NCI-H128 (cell line): Measurements from ENCODE around the gene UGT1A5.

Experiments used
- DNase-seq: peaks from one replicate; lab custom pipeline; 2025; ENCODE audit not compliant: unreplicated experiment; lab: John Stamatoyannopoulos, UW

The UGT1A5 gene

DNA sequence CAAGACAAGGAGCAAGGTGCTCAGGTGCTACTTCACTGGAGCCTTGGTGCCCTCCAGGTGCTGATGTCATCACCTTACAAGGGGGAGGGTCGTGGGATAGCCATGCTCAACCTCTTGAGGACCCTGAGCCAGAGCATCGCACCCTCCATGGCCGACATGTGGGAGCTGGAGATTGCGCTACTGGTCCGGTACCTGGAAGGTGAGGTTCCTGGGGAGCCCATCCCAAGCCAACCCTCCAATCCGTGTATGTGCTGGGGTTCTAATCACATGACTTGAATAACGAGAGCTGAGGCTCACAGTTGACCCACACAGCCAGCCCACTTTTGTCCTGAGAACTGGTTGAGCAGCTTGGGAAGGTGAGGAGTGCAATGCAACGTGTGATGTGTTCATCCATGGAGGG is 91.3 kb downstream of the UGT1A5 start:
- DNase-seq = no peak

DNA sequence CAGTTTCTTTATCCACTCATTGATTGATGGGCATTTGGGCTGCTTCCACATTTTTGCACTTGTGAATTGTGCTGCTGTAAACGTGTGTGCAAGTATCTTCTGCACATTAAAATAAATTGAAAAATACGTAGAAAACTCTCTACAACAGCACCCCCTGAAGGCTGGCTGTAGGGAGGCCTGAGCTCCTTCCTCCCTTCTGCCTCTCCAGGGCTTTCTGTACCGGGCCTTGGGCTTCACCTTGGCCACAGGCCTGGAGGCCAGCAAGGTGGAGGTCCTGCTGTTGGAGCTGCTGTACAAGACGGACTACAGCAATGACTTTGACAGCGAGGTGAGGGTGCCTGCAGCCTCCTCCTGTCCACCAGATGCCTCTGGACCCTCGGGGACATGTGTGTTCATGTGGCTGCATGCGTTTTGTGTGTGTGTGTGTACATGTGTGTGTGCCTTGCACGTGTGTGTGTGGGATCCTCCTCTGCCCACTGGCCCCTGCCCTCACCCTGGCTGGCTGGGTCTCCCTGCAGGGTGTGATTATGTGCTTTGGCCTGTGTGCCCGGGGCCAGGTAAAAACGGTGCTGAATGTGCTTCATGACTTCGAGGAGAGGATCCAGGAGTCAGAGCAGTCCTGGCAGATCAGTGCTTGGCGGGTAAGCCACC is 94.6 kb downstream of the UGT1A5 start:
- no peak for DNase-seq

DNA sequence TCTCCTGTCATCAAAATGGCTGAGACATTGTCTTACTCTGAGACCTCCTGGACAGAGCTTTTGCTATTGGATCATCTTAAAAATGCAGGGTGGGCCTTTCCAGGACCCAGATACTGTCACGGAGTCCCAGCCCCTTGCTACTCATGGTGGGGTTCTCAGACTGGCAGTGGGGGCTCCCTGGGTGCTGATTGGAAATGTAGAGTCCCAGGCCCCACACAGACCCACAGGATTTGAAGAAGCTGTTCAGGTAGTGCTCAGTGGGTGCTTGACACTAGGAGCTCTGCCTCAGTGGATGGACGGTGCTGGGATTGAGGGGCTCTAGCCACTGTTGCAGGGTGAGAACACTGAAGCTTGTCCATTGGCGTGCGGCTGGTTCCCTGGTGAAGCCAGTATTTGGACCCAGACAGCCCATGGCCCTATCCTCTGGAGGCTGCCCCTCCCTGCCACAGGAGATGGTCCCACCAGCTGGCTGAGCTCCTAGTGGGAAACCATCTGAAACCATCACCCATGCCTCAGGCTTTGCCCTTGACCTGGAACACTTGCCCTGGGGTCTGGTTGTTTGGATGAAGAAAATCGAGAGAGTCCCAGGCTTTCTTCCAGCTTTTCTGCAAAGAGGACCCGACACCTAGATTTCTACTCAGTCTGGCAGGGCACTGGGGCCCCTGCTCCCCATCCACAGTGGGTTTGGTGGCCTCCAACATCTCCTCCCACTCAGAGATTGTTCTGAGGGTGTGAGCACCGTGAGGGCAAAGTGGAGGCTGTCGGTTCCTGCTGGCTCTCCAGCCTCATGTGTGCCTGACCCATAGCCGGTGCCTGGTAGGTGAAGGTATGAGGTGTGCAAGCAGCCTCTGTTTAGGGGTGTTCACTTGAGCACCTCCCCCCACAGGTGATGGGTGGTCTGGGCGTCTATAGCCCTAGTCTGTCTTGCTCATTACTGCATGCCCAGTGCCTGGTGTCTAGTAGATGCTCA is 95.5 kb downstream of the UGT1A5 start:
- no peak for DNase-seq

DNA sequence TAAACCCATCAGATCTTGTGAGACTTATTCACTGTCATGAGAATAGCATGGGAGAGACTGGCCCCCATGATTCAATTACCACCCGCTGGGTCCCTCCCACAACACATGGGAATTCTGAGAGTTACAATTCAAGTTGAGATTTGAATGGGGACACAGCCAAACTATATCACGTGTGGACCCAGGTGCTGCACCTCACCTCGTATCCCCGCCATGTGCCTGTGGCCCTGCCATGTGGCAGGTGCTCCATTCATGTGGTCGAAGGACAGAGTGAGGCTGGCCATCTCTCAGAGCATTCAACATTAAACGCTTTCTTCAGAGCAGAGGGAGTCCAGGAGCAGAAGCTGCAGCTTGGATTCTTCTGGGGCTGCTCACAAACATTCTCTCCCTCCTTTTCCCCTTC is 97.7 kb downstream of the UGT1A5 start:
- no peak for DNase-seq

DNA sequence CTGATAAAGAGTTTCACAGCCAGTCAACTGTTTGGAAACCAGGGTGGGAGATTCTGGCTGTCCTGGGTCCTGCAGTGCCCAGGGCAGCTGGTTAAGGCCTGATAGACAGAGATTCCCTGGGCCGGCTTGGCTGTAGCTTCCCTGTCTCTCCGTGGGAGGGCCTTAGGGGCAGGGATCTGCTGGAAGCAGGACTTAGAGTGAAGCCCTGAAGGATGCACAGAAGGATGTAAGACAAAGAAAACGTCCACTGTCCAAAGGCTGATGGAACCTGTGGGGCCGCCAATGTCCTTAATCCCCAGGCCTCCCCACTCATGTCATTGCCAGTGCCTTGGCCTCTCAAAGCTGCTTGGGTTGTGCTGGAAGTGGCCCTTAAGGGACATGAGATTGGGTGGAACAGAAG is 98.4 kb downstream of the UGT1A5 start:
- DNase-seq = no peak

DNA sequence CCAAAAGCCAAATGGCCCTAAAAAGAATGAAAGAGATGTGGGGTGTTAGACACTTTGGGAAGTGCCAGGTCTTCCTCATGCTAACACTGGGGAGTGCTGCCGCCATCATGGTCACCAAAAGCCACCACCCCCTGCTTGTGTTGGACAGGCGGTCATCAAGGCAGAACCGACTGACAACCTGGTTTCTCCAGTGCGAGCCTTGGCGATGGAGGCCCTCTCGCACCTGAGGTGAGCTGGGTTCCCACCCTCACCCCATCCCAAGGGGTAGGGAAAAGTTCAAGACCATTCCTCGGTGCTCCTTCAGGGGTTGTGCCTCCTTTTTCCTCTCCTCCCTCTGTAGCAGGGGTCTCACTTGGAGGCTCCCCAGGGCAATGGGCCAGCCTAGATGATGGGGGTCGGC is 99.0 kb downstream of the UGT1A5 start:
- DNase-seq = no peak

DNA sequence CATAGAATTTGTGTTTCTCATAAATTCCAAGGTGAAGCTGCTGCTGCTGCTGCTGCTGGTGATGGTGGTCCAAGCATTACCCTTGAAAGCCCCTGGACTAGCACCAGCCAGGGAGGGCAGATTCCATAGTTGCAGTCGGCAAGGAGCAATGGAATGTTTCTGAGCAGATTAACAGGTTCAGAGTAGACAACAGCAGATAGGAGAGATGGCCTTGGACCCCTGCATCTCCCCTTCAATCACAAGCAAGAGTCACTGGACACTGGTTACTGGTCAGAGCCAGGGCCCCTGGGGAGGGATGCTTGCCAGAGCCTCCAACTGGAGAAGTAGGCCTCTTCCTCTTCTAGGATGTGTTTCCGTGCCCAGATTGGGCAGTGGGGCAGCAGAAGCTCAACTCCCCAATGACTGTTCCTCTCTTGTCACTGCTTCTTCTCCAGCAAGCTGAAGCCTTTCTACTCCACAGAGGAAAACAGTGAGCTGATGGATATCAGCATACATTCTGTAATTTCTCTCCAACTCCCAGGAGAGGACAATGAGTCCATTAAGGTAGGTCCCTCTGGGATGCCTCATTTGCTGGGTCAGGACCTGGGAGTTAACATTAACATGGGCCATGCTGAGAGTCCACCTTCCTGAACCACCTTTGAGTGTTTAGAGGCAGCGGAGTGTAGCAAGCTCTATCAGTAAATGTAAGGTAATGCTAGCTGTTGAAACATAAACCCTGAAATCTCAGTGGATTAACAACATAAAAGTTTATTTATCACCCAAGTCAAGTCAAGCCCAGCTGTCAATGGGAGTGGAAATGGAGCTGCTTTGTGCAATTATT is 100.7 kb downstream of the UGT1A5 start:
- DNase-seq = no peak

DNA sequence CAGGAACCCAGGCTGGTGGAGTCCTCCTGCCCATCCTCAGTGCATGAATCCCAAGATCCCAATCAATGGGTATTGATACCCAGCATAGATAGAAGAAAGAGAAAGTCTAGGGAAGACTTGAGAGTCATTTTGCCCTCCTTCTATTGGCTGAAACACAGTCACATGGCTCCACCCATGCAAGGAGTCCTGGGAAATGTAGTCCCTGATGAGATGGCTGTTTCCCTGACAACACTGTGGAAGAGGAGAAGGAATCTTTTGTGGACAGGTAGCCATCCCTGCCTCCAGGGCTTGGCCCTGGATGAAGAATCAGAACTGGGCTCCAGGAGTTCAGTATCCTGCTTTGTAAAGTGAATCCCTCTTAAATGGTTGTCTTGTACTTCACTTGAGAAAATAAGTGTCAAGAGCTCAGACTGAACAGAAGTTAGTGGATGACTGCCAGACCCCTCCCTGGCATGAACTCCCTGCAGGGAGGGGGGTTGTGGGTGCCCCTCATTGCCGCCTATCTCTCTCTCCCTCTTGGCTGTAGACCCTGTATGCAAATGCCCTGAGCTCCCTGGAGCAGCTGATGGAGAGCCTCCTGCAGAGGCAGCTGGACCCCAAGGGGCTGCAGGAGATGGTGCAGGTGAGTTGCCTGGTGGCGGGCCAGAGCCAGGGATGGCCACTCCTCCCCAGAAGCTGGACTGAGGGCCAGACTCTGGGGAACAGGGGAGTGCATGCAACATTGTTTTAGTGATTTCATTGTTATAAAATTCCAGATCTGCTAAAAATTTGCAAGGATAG is 101.5 kb downstream of the UGT1A5 start:
- no peak for DNase-seq

DNA sequence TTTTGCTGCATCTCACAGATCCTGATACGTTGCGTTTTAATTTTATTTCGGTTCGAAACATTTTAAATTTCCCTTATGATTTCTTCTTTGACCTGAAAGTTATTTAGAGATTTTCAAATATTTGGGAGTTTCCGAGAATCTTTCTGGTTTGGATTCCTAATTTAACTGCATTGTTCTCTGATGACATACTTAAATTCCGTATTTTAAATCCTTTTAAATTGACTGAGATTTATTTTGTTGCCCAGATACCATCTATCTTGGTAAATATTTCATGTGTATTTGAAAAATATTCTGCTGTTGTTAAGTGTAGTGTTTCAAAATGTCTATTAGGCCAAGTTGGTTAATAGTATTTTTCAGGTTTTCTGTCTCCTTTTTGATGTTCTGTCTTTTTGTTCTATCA is 103.2 kb downstream of the UGT1A5 start:
- DNase-seq = no peak

DNA sequence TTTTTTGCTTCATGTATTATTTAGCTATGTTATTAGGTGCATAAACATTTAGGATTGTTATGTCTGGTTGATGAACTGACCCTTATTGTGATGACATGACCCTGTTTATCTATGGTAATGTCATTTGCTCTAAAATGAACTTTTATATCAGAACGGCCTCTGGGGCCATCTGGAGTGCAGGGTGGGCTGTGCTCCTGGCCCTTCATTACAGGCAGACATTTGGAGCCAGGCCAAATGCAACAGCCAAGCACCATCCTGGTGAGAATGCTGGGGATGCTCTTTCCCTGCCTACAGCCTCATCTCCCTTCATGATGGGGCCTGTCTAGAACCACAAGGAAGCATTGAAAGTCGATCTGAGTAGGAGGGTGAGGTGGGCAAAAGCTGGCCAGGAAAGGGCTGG is 103.6 kb downstream of the UGT1A5 start:
- DNase-seq = no peak

DNA sequence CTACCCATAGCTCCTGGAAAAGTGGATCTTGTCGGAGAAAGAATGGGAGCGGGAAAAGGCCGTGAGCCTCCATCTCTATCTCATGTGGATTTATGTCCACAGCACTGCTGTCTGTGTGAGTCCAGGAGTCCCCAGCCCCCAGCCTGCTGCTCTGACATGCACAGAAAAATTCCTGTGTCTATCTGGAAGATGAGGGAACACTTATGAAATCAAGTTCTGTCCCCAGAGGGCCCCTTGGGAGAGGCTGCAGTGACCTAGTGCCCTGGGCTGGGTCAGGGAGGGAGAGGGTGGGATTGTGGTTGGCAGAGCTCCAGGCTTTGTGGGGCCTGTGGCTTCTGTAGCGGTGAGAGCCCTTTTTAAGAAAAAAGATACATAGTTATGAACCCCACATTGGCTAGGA is 104.1 kb downstream of the UGT1A5 start:
- DNase-seq = no peak

DNA sequence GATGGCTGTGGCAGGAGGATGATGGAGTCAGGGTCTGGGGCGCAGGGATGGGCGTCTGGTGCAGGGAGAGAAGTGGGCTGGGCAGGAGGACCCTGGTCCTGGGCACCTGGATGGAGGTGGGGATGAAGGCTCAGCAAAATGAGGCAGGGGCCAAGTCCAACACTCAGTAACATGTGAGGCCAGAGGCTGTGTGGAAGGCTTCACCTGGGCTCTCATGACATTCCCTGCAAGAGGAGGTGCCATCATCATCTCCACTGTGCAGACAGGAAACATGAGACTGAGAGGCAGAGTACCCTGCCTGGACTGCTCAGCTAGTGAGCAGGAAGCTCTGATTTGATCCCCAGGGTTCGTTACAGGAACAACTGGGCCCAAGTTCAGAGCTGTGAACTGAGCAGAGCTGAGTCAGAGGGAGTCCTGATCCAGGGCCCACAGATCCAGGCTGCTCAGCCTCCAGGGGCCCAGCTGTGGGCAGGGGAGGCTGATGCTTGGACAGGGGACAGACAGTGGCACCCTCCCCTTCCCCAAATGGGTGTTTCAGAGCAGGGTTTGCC is 104.7 kb downstream of the UGT1A5 start:
- DNase-seq = no peak

DNA sequence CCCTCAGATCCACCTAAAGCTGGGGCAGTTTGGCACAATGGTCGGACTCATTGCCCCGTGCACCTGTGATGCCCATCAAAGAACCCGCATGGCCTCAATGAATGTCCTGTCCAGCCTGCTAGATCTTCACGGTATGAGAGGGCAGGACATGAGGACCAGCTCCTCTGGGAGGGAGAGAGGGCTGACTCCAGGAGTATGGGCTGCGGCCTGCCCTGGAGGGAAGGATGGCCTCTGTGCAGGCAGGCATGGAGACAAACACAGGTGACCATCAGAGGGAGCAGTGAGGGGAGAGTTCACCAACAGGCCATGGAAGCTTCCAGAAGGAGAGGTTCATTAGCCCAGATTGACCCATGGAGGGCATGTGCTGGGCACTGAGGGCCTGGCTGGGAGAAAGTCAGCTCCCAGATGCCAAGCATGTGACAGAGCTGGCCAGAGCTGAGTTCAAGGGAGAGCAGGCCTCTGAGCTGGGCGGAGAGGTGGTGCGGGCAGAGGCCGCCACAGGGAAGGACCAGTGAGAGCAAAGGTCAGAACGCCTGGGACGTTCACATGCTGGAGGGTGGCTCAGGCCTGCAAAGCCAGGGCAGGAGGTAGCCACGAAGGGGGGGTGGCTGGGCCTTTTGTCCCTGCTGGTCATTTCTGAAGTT is 105.4 kb downstream of the UGT1A5 start:
- no peak for DNase-seq

DNA sequence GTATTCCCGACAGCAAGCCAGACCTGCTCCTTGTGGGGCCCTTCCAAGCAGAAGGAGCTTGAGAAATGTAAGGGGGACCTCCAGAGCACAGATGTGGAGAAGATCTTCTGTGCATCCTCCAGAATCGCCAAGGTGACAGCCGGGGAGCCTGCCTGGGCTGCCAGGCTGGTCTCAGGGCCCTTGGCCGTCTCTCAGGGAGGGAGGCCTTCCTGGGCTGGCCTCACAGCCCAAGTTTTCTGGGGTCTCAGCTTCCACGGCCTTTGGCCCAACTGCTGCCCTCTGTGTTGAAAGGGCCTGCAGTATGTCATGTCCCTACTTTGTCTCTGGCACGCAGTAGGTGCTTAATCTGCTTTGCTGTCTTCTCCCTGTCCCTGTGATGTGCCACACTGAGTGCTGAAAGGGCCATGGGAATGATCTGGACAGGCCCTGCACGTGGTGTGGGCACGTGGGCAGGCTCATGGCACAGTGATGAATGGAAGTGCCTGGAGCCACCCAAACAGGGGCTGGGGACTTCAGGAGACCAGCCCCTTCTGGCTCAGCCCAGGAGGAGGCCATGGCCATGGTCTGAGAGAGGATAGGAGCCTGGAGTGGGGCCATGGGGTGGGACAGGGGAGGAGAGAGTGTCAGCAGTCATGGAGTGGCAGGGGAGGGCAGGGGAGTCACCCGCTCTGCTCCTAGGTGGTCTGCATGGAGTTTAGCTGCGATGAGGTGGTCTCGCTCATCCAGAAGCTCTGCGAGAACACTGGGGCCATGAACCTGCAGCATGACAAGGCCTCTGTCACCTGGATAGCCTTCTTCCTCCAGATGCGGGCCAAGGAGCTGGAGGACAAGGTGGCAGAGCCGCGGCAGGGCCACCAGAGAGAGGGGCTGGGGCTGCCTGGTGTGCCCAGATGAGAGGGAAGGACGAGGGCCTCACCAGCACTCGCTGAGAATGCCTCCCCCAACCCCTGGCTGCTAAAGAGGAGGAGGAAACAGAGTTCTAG is 106.2 kb downstream of the UGT1A5 start:
- DNase-seq = no peak

DNA sequence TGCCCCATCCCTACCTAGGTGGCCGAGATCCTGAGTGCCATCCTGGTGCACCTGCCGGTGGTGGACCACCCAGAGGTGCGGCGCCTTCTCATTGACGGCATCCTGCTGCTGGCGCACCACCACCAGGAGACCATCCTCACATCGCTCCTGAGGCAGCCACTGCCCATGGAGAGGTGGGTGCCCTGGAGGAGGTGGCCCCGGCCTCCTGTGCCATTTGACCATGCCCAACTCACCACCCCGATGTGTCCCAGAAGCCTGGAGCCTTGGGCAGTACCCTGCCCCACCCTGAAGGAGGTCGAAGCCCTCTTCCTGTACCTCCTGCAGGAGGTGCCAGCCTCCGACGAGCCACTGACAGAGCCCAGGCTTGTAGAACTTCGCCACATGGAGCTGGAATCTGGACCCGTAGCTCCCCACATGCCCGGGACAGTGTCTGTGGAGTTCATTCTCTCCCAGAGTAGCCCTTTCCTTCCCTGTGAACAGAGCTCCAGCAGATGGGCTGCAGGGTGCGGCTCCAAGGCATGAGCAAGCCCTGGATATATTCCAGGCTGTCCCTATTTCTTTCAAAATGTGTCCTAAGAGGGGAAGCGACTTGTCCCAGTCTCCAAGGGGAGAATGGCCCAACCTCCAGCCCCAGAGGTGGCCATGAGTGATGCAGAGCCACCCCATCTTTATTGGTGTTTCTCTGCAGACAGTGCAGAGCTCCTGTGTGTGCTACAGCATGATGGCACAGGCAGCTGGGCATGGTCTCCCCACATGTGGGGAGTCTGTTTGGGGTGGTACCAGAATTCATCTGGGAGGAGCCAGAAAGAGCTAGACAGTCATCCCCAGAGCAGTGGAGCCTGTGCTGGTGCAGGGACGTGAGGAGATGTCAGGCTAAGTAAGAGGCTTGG is 107.4 kb downstream of the UGT1A5 start:
- DNase-seq = no peak

DNA sequence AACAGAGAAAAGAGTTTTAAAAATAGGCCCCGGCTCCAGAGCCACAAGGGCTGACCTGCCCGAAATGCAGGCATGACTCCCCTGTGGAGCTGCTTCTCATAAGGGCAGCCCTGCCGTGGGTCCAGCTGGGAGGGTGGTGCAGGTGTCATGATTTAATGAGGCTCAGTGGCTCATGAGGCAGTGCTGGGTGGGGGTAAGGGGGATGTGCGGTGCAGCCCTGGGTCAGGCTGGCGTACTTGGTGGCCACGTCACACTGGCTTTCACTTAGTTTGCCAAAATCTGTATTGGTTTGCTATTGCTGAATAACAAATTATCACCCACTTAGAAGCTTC is 108.0 kb downstream of the UGT1A5 start:
- no peak for DNase-seq

DNA sequence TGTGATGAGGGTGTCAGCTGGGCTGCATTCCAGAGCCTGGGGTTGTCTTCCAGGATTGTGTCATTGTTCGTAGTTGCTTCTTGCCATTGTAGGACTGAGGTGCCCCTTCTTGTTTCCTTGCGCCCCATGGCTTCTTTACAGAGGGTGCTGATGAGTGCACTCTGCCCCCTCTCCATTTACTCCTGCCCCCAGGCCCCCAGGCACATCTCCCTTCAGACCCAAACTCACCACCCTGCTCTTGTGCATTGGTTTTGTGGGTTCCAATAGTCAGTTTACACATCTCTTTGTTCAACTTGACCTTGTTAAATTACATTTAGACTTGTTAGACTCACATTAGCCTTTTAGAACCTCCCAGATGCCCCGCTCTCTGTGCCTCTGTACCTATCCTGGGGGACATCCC is 108.5 kb downstream of the UGT1A5 start:
- no peak for DNase-seq

DNA sequence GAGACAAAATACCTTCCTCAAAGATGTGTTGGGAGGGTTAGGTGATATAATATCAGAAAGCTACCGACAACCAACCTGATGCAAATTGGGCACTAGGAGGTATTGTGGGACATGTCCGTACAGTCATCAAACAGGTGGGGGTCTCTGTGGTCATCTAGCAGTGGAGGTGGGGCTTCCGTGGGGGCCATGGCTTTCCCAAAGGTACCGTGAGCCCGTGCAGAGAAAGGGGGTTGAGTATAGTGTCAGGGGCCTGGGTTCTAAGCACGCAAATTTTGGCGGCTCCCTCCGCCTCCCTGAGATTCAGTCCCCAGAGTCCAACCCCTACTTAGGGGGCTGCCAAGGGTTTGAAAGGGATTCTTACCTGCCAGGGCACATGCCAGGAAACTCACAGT is 109.0 kb downstream of the UGT1A5 start:
- DNase-seq = no peak
